Hypothalamus (tissue), 51 donors: Measurements from ENCODE around the gene SLC13A2.

Source experiments
- DNase-seq, 51 donors: peaks; one replicate each; lab custom pipeline; 2025; lab: John Stamatoyannopoulos, UW

The SLC13A2 gene

GRCh38 chr17:28532050-28532960 lies 58.9 kb downstream of the SLC13A2 start:
- no peak for DNase-seq

- no peak for DNase-seq
Measured at GRCh38 chr17:28533091-28533807, 59.8 kb downstream of the SLC13A2 start.

GRCh38 chr17:28534740-28535375 lies 61.4 kb downstream of the SLC13A2 start:
- DNase-seq = no peak

GRCh38 chr17:28536532-28537218 lies 63.2 kb downstream of the SLC13A2 start:
- DNase-seq = no peak

GRCh38 chr17:28537219-28537610 lies 63.8 kb downstream of the SLC13A2 start:
- no peak for DNase-seq

GRCh38 chr17:28538296-28538895 lies 65.0 kb downstream of the SLC13A2 start:
- no peak for DNase-seq

GRCh38 chr17:28540231-28540630 lies 66.8 kb downstream of the SLC13A2 start:
- no peak for DNase-seq

- no peak for DNase-seq
Measured at GRCh38 chr17:28541439-28541838, 68.0 kb downstream of the SLC13A2 start.

GRCh38 chr17:28544402-28545140 lies 71.1 kb downstream of the SLC13A2 start:
- DNase-seq = no peak

- DNase-seq = no peak
Measured at GRCh38 chr17:28545141-28545503, 71.7 kb downstream of the SLC13A2 start.

- no peak for DNase-seq
Measured at GRCh38 chr17:28545787-28546415, 72.5 kb downstream of the SLC13A2 start.

- no peak for DNase-seq
Measured at GRCh38 chr17:28547096-28547622, 73.7 kb downstream of the SLC13A2 start.
